OCI-LY3 (cell line): Measurements from ENCODE around the gene ANKRD22.

Source experiments
- H2AFZ ChIP-seq: fragments of 200-600, 300-600 bp; shearing (Covaris generic); 2 replicates; pipeline ENCODE4 v1.6.0; 2014; ENCODE audit warnings: antibody characterized with exemption, low read depth, low read length
- H3K27ac ChIP-seq: fragments of 200-600, 300-600 bp; sonication (generic); 2 replicates; pipeline ENCODE4 v1.5.1; 2014; ENCODE audit warnings: mild to moderate bottlenecking, low read length, moderate library complexity, mixed read lengths
- H3K27me3 ChIP-seq: fragments of 200-600, 300-600 bp; sonication (generic); 2 replicates; pipeline ENCODE4 v1.6.1; 2014; ENCODE audit warnings: low read depth, low read length, mixed read lengths
- H3K36me3 ChIP-seq: fragments of 200-600, 300-600 bp; sonication (generic); replicated peaks from 2 replicates; pipeline ENCODE3; 2014; ENCODE audit warnings: low read depth, low read length, mixed read lengths
- H3K4me1 ChIP-seq: fragments of 300-600, 200-600 bp; sonication (generic); 2 replicates; pipeline ENCODE4 v1.6.1; 2014; ENCODE audit warnings: low read length, mixed read lengths
- H3K4me2 ChIP-seq: fragments of 200-600, 300-600 bp; sonication (generic); 2 replicates; pipeline ENCODE4 v1.6.1; 2014; ENCODE audit warnings: low read length, mixed read lengths
- H3K4me3 ChIP-seq: fragments of 300-600, 200-600 bp; sonication (generic); 2 replicates; pipeline ENCODE4 v1.5.1; 2014; ENCODE audit warnings: antibody characterized with exemption, mild to moderate bottlenecking, low read length, moderate library complexity
- H3K79me2 ChIP-seq: fragments of 300-600, 200-600 bp; shearing (Covaris generic); 2 replicates; pipeline ENCODE4 v1.6.1; 2014; ENCODE audit warnings: mild to moderate bottlenecking, low read length, mixed read lengths
- H3K9ac ChIP-seq: fragments of 300-600, 200-600 bp; shearing (Covaris generic); 2 replicates; pipeline ENCODE4 v1.6.0; 2014; ENCODE audit warnings: mild to moderate bottlenecking, low read length, moderate library complexity
- H3K9me3 ChIP-seq: fragments of 200-600, 300-600 bp; shearing (Covaris generic); 2 replicates; pipeline ENCODE4 v1.6.1; 2014; ENCODE audit warnings: low read length, mixed read lengths; ENCODE audit not compliant: insufficient read depth
- H4K20me1 ChIP-seq: fragments of 200-600, 300-600 bp; sonication (generic); 2 replicates; pipeline ENCODE4 v1.6.1; 2016; ENCODE audit warnings: low read length, mixed read lengths; ENCODE audit not compliant: insufficient read depth
- CTCF ChIP-seq: fragments of 200-600, 300-600 bp; sonication (generic); IDR thresholded peaks from 2 replicates; pipeline ENCODE4 v1.5.1; 2014; ENCODE audit warnings: antibody characterized with exemption, low read length, low read depth
- EZH2phosphoT487 ChIP-seq: fragments of 200-600 bp; shearing (Covaris generic); IDR thresholded peaks from 2 replicates; pipeline ENCODE4 v1.6.1; 2018; ENCODE audit warnings: antibody characterized with exemption, mixed run types, low read depth

Gene ANKRD22

DNA sequence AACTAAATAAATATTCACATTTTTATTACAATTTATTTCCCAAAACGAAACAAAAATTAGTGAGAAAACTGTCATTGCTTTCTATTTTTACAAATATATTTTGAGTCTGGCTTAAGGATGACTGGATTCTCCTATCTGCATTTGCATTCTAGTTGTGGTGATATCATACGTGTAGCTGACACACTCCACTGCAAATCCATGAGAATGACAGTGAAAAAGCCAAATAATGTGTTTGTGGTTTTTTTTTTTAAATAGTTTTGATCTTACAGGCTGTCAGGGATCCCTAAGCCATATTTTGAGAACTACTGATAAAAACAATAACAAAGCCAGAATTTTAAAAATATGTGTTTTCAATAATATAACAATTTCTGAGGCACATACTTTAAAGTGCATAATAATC, 22.6 kb upstream of the ANKRD22 start:
- Histone ChIP-seq H3K4me3 (no peak overlapping the region), H4K20me1 (no peaks in the 10 kb centered on the region), H3K4me2 (no peak overlapping the region), H3K27me3 (no peaks in the 10 kb centered on the region), H3K27ac (no peak overlapping the region), H3K9me3 (no peaks in the 10 kb centered on the region), H3K36me3 (no peaks in the 10 kb centered on the region), H3K4me1 (peaks cover 2% of the 10 kb centered on the region; the same call in 1 of the 2 replicates), H2AFZ (no peak overlapping the region), H3K9ac (no peak overlapping the region), H3K79me2 (no peaks in the 10 kb centered on the region)
- TF ChIP-seq EZH2phosphoT487: no peak
- no peak for TF ChIP-seq CTCF

- Histone ChIP-seq H2AFZ (no peak overlapping the region), H3K9me3 (no peaks in the 10 kb centered on the region), H3K36me3 (no peaks in the 10 kb centered on the region), H3K9ac (no peak overlapping the region), H3K4me3 (no peak overlapping the region), H3K4me2 (no peak overlapping the region), H4K20me1 (no peaks in the 10 kb centered on the region), H3K4me1 (no peaks in the 10 kb centered on the region), H3K27me3 (no peaks in the 10 kb centered on the region), H3K27ac (no peak overlapping the region), H3K79me2 (no peaks in the 10 kb centered on the region)
- TF ChIP-seq EZH2phosphoT487: no peak
- no peak for TF ChIP-seq CTCF
Observed at GRCh38 chr10:88873757-88874156, 22.1 kb upstream of the ANKRD22 start.

DNA sequence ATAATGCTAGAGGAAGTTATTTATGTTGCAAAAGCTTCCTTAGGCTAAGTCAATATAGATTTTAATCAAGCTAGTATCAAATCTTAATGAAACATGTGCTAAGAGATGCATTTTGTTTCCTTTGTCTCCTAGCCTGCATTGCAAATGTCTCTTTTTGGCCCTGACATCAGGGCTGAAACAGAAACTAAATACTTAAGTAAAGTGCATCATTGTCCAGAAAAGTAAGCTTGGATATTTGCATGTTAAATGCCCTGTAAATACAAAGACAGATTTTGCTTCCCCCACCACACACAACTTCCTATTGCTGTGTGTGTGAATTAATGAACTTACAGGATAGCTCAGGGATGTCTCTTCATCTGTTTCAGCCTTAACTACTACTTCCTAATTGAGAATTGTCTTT, 18.4 kb upstream of the ANKRD22 start:
- Histone ChIP-seq H3K36me3 (no peaks in the 10 kb centered on the region), H3K9ac (no peak overlapping the region), H2AFZ (no peak overlapping the region), H3K27ac (no peak overlapping the region), H3K9me3 (no peaks in the 10 kb centered on the region), H3K4me1 (no peaks in the 10 kb centered on the region), H3K79me2 (no peaks in the 10 kb centered on the region), H3K4me3 (no peak overlapping the region), H3K4me2 (no peak overlapping the region), H3K27me3 (no peaks in the 10 kb centered on the region), H4K20me1 (no peaks in the 10 kb centered on the region)
- TF ChIP-seq EZH2phosphoT487 (no peak), CTCF (no peak)

- Histone ChIP-seq H3K4me2 (no peak overlapping the region), H3K79me2 (no peaks in the 10 kb centered on the region), H4K20me1 (no peaks in the 10 kb centered on the region)
Observed at GRCh38 chr10:88866454-88866853, 14.8 kb upstream of the ANKRD22 start.

More at GRCh38 chr10:88866454-88866853, 14.8 kb upstream of the ANKRD22 start:
- H3K4me3 ChIP-seq: no peak overlapping the region
- H3K27me3 ChIP-seq: no peaks in the 10 kb centered on the region
- TF ChIP-seq EZH2phosphoT487 (no peak), CTCF (no peak)
- no peak overlapping the region for H3K27ac ChIP-seq
- no peak overlapping the region for H2AFZ ChIP-seq
- H3K9me3 ChIP-seq: no peaks in the 10 kb centered on the region
- no peak overlapping the region for H3K9ac ChIP-seq
- no peaks in the 10 kb centered on the region for H3K4me1 ChIP-seq
- H3K36me3 ChIP-seq: no peaks in the 10 kb centered on the region
